Keratinocyte (primary cell): ENCODE measurements around the gene SRXN1. TPM values are rescaled to one million over a fixed set of nuclear protein-coding genes. Genes with fewer than 3 reads are reported as not detected.

Experiments used
- DNase-seq: peaks from one replicate; pipeline ENCODE4 v3.0.0-alpha.2; 2011; ENCODE audit warnings: low read depth, missing footprints, low spot score
- FAIRE-seq: peaks from 2 replicates; lab custom pipeline; 2011; peaks lifted over from hg19 to GRCh38; lab: Jason Lieb, UNC
- H2AFZ ChIP-seq: 2 replicates; pipeline ENCODE4 v1.6.0; 2012; ENCODE audit warnings: low read length, control low read depth, inconsistent platforms; ENCODE audit not compliant: control insufficient read depth
- H3K27ac ChIP-seq: 2 replicates; pipeline ENCODE4 v1.5.1; 2011; ENCODE audit warnings: low read length; ENCODE audit not compliant: control insufficient read depth, insufficient read depth
- H3K27me3 ChIP-seq: 3 replicates; pipeline ENCODE4 v1.6.0; 2011; ENCODE audit warnings: low read length; ENCODE audit not compliant: control insufficient read depth, insufficient read depth; ENCODE audit errors: extremely low read depth
- H3K36me3 ChIP-seq, 2 experiments: 2 replicates in 1 of 2; 3 replicates in 1 of 2; pipeline ENCODE4 v1.5.1; 2011; ENCODE audit warnings: low read length in 2 of 2, mild to moderate bottlenecking in 1 of 2; ENCODE audit not compliant: control insufficient read depth in 2 of 2, insufficient read depth in 2 of 2; ENCODE audit errors: extremely low read depth in 1 of 2
- H3K4me1 ChIP-seq: 3 replicates; pipeline ENCODE4 v1.5.1; 2011; ENCODE audit warnings: low read length; ENCODE audit not compliant: control insufficient read depth, insufficient read depth; ENCODE audit errors: extremely low read depth
- H3K4me2 ChIP-seq: 3 replicates; pipeline ENCODE4 v1.6.0; 2011; ENCODE audit warnings: low read depth, low read length; ENCODE audit not compliant: control insufficient read depth, insufficient read depth; ENCODE audit errors: extremely low read depth
- H3K4me3 ChIP-seq, 3 experiments: fragments of 200-600 bp in 1 of 3; sonication (generic) in 1 of 3; 2 replicates in 2 of 3; 3 replicates in 1 of 3; pipeline ENCODE4 v1.5.1; 2011 to 2016; ENCODE audit warnings: low read length in 3 of 3, mild to moderate bottlenecking in 3 of 3, control low read depth in 2 of 3, inconsistent platforms in 1 of 3, low read depth in 1 of 3, mixed read lengths in 1 of 3, mixed run types in 1 of 3, moderate library complexity in 1 of 3; ENCODE audit not compliant: control insufficient read depth in 2 of 3, insufficient read depth in 2 of 3; ENCODE audit errors: extremely low read depth in 1 of 3
- H3K79me2 ChIP-seq: 2 replicates; pipeline ENCODE4 v1.6.0; 2012; ENCODE audit warnings: low read length; ENCODE audit not compliant: control insufficient read depth, insufficient read depth
- H3K9ac ChIP-seq: 3 replicates; pipeline ENCODE4 v1.6.0; 2011; ENCODE audit warnings: low read length; ENCODE audit not compliant: control insufficient read depth, insufficient read depth; ENCODE audit errors: extremely low read depth
- H3K9me1 ChIP-seq: 3 replicates; pipeline ENCODE4 v1.6.0; 2011; ENCODE audit warnings: low read length; ENCODE audit not compliant: control insufficient read depth, insufficient read depth; ENCODE audit errors: extremely low read depth
- H3K9me3 ChIP-seq: 2 replicates; pipeline ENCODE4 v1.5.1; 2012; ENCODE audit warnings: low read depth, low read length; ENCODE audit not compliant: control insufficient read depth
- H4K20me1 ChIP-seq: 3 replicates; pipeline ENCODE4 v1.6.0; 2011; ENCODE audit warnings: low read length; ENCODE audit not compliant: control insufficient read depth, insufficient read depth; ENCODE audit errors: extremely low read depth
- CTCF ChIP-seq, 3 experiments: IDR thresholded peaks in 1 of 3; conservative IDR thresholded peaks in 1 of 3; optimal IDR thresholded peaks in 1 of 3; 2 replicates in 2 of 3; 3 replicates in 1 of 3; pipeline versions ENCODE3 to v1.5.1; 2011; ENCODE audit warnings: low read length in 3 of 3, mild to moderate bottlenecking in 3 of 3, moderate library complexity in 2 of 3, control low read depth in 1 of 3, inconsistent platforms in 1 of 3; ENCODE audit not compliant: insufficient read depth in 2 of 3; ENCODE audit errors: extremely low read depth in 1 of 3
- EZH2 ChIP-seq: IDR thresholded peaks from one replicate; pipeline ENCODE4 v1.6.1; 2012; ENCODE audit warnings: inconsistent platforms, mild to moderate bottlenecking, low read length, moderate library complexity
- dilution Hi-C: fragments of 300-500 bp; cut with MboI; formaldehyde crosslinking; loops from one replicate; pipeline ENCODE4 v1.7.0; 2020; ENCODE audit warnings: low sequenced_read_pairs; ENCODE audit not compliant: extremely low pct_ligation_motif_present
- polyA plus RNA-seq, 5 experiments: library from polyadenylated mRNA; depleted of rRNA in 3 of 5; stranded (reverse) in 3 of 5; stranded (forward) in 1 of 5; unstranded in 1 of 5; fragments of >200 nt; gene quantifications; 1 replicate in 1 of 5; 2 replicates in 3 of 5; 3 replicates in 1 of 5; pipeline versions ENCODE4 v1.2.1 to v1.2.3, GENCODE V29; 2011 to 2012; ENCODE audit warnings: missing spikeins in 2 of 5, low read depth in 1 of 5, low replicate concordance in 1 of 5

The SRXN1 gene
- polyA plus RNA-seq, 1 donor (not counting 4 experiments of a cell fraction or from before 2014, with no cell fraction given), result 51.7 TPM

GRCh38 chr20:635028-635892 is 17.7 kb downstream of the SRXN1 start:
- Histone ChIP-seq H3K9ac (no peak overlapping the region), H3K27me3 (peaks cover 23% of the 10 kb centered on the region), H3K9me3 (no peaks in the 10 kb centered on the region), H3K4me3 (no peak overlapping the region), H3K79me2 (no peaks in the 10 kb centered on the region), H3K36me3 (no peaks in the 10 kb centered on the region), H3K27ac (no peak overlapping the region), H3K4me2 (no peak overlapping the region), H3K4me1 (no peaks in the 10 kb centered on the region), H3K9me1 (no peaks in the 10 kb centered on the region), H2AFZ (no peak overlapping the region), H4K20me1 (no peaks in the 10 kb centered on the region)
- DNase-seq, result no peak
- TF ChIP-seq CTCF (optimal IDR thresholded peaks at IDR 0.05 in 1 of 3, IDR thresholded peaks at IDR 0.05 in 1 of 3, conservative IDR thresholded peaks at IDR 0.05 in 1 of 3; ENCODE audit: extremely low read depth in 1 of 3, insufficient read depth in 2 of 3, low read length in 3 of 3) (no peak), EZH2 (no peak)
- dilution Hi-C loops, result no loop called here
- no peak for FAIRE-seq

GRCh38 chr20:634148-634925 is 18.7 kb downstream of the SRXN1 start:
- H3K9ac ChIP-seq, result no peak overlapping the region
- H3K79me2 ChIP-seq, result no peaks in the 10 kb centered on the region
- no peaks in the 10 kb centered on the region for H3K9me3 ChIP-seq
- peaks cover 22% of the 10 kb centered on the region for H3K27me3 ChIP-seq
- FAIRE-seq (no peak), DNase-seq (no peak)
- no peak overlapping the region for H2AFZ ChIP-seq
- H3K36me3 ChIP-seq, result no peaks in the 10 kb centered on the region
- H3K27ac ChIP-seq, result no peak overlapping the region
- dilution Hi-C loops, result no loop called here
- TF ChIP-seq CTCF (optimal IDR thresholded peaks at IDR 0.05 in 1 of 3, IDR thresholded peaks at IDR 0.05 in 1 of 3, conservative IDR thresholded peaks at IDR 0.05 in 1 of 3; ENCODE audit: extremely low read depth in 1 of 3, insufficient read depth in 2 of 3, low read length in 3 of 3) (no peak), EZH2 (no peak)
- H3K4me3 ChIP-seq, result no peak overlapping the region
- H3K4me1 ChIP-seq, result no peaks in the 10 kb centered on the region
- no peak overlapping the region for H3K4me2 ChIP-seq
- no peaks in the 10 kb centered on the region for H4K20me1 ChIP-seq
- no peaks in the 10 kb centered on the region for H3K9me1 ChIP-seq
